Progenitor cell of endocrine pancreas (in vitro differentiated cells): Measurements from ENCODE around the gene ITGBL1. TPM values are rescaled to one million over a fixed set of nuclear protein-coding genes. Genes with fewer than 3 reads are reported as not detected.
A peak's percentile ranks its signal among the peaks of the same experiment; 100 is the strongest.

ENCODE experiments used
- DNase-seq: peaks from one replicate; pipeline ENCODE4 v3.0.0; 2021; ENCODE audit warnings: low spot score; ENCODE audit not compliant: unreplicated experiment
- H3K27ac Mint-ChIP-seq: 2 replicates; pipeline ENCODE4 v1.8.0; 2021; ENCODE audit warnings: mild to moderate bottlenecking, moderate library complexity, mixed read lengths
- H3K27me3 Mint-ChIP-seq: 2 replicates; pipeline ENCODE4 v1.8.0; 2021; ENCODE audit warnings: mixed read lengths
- H3K36me3 Mint-ChIP-seq: 2 replicates; pipeline ENCODE4 v1.8.0; 2022; ENCODE audit warnings: mixed read lengths; ENCODE audit not compliant: insufficient read depth
- H3K4me1 Mint-ChIP-seq: 2 replicates; pipeline ENCODE4 v1.8.0; 2021; ENCODE audit warnings: low read depth, mixed read lengths
- H3K4me3 Mint-ChIP-seq: 2 replicates; pipeline ENCODE4 v1.8.0; 2021; ENCODE audit warnings: low read depth, mild to moderate bottlenecking, moderate library complexity, mixed read lengths
- H3K9me3 Mint-ChIP-seq: 2 replicates; pipeline ENCODE4 v1.8.0; 2021; ENCODE audit warnings: low read depth, mixed read lengths
- long read RNA-seq: library from polyadenylated mRNA; unstranded; transcript quantifications from one replicate; pipeline ENCODE4 v2.0.0, GENCODE V29; 2020
- total RNA-seq: library from RNA; stranded (reverse); gene quantifications from 2 replicates; pipeline ENCODE4 v1.2.1, GENCODE V29; 2021
- TF ChIP-seq, protein P1 (sequence below): fragments of 200-600 bp; sonication (generic); IDR thresholded peaks from one replicate; pipeline ENCODE4 v1.5.0; 2021; ENCODE audit warnings: antibody characterized with exemption, mild to moderate bottlenecking; ENCODE audit not compliant: unreplicated experiment

Gene ITGBL1, protein sequence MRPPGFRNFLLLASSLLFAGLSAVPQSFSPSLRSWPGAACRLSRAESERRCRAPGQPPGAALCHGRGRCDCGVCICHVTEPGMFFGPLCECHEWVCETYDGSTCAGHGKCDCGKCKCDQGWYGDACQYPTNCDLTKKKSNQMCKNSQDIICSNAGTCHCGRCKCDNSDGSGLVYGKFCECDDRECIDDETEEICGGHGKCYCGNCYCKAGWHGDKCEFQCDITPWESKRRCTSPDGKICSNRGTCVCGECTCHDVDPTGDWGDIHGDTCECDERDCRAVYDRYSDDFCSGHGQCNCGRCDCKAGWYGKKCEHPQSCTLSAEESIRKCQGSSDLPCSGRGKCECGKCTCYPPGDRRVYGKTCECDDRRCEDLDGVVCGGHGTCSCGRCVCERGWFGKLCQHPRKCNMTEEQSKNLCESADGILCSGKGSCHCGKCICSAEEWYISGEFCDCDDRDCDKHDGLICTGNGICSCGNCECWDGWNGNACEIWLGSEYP
- not detected in 2 replicates for total RNA-seq
- long read RNA-seq, result 0 reads

DNA sequence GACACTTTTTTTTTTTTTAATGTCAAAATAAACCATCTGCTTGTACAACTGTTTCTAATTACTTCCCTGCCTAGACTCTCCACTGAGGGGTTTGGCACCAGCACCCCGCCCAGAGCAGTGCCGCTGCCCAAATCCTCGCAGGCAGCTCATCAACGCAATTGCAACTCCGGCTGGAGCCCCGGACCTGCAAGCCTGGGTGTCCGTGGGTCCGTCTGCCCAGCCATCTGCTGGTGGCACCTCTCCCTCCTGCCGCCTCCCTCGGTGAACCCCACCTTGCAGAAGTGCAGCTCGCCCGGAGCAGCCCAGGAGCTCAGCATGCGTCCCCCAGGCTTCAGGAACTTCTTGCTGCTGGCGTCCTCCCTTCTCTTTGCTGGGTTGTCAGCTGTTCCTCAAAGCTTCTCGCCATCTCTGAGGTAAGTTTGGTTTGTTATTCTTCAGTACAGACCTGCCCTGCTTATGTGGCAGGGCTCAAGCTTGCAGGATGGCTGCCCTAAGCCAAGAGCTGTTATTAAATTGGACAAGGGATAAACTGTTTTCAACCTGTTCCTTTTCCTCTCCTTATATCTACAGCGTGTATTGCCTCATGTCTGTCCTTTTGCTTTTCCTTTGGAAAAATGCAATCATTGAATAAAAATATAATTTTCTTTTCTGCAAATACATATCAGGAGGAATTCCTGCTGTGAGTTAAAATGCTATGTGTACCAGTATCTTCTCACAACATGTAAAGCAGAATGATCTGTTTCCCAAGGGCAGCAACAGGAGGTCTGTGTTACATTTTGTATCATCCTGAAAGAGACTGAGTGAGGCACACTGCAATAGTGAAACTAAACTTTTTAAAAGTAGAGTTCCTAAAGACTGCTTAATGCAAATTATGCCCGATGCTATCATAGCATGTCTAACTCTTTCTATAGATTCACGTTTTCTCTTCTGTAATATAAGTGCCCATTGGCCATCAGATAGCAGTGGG is at the start of gene ITGBL1:
TSS of gene ITGBL1 (plus strand) at position 157 of the 967 bp plus-strand sequence. CDS start at position 316, 159 bp downstream.
- Mint-ChIP-seq H3K9me3 (no peaks in the 10 kb centered on the region), H3K4me3 (no peak within 1 kb of the TSS), H3K36me3 (no peaks in the 10 kb centered on the region), H3K27me3 (no peaks in the 10 kb centered on the region), H3K27ac (peak within 1 kb of the TSS; percentile 57), H3K4me1 (no peaks in the 10 kb centered on the region)
- DNase-seq, result no peak
- TF ChIP-seq, protein P1, sequence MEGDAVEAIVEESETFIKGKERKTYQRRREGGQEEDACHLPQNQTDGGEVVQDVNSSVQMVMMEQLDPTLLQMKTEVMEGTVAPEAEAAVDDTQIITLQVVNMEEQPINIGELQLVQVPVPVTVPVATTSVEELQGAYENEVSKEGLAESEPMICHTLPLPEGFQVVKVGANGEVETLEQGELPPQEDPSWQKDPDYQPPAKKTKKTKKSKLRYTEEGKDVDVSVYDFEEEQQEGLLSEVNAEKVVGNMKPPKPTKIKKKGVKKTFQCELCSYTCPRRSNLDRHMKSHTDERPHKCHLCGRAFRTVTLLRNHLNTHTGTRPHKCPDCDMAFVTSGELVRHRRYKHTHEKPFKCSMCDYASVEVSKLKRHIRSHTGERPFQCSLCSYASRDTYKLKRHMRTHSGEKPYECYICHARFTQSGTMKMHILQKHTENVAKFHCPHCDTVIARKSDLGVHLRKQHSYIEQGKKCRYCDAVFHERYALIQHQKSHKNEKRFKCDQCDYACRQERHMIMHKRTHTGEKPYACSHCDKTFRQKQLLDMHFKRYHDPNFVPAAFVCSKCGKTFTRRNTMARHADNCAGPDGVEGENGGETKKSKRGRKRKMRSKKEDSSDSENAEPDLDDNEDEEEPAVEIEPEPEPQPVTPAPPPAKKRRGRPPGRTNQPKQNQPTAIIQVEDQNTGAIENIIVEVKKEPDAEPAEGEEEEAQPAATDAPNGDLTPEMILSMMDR, result no peak

DNA sequence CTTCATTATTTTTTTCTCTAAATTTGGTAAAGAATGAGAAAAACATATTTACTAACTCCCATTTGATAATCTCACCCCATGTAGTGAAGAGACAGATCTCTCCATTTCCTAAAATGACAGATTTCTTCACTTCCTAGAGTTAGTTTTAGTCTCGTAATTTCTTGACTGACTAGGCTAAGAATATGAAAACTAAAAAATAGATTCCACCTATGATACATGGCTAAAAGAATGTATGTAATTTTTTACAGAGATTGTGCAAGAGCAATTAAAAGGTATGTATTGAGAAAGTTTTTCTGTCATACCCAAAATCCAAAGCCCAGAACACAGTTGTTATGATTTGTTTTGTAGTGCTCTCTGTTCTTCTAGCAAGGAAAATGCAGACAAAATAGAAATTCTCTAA is 45.7 kb upstream of the ITGBL1 start:
- Mint-ChIP-seq H3K36me3 (no peaks in the 10 kb centered on the region), H3K4me3 (no peak overlapping the region), H3K4me1 (no peaks in the 10 kb centered on the region), H3K9me3 (no peaks in the 10 kb centered on the region), H3K27me3 (peaks cover 3% of the 10 kb centered on the region), H3K27ac (no peak overlapping the region)
- TF ChIP-seq, protein P1, result no peak
- no peak for DNase-seq

DNA sequence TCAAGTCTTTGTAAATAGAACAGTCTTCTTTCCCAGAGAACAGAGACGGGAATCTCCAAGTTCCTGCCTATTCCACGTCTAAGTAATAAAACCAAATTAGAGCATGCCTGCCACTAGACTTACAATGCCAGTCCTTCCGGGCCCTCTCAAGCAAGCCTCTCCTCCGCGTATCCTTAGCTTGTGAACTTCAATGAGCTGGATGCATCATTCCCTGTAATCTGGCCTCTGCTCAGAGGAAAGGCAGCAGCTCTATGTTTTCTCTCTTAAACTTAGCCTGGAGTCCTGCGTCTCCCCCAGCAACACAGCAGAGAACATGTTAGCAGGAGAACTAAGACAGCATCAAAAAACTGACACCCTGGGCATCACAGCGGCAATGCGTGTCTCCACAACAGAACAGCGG is 44.3 kb upstream of the ITGBL1 start:
- Mint-ChIP-seq H3K4me3 (no peak overlapping the region), H3K36me3 (no peaks in the 10 kb centered on the region), H3K9me3 (no peaks in the 10 kb centered on the region), H3K4me1 (no peaks in the 10 kb centered on the region), H3K27ac (no peak overlapping the region), H3K27me3 (peaks cover 11% of the 10 kb centered on the region)
- DNase-seq, result no peak
- TF ChIP-seq, protein P1, result no peak

DNA sequence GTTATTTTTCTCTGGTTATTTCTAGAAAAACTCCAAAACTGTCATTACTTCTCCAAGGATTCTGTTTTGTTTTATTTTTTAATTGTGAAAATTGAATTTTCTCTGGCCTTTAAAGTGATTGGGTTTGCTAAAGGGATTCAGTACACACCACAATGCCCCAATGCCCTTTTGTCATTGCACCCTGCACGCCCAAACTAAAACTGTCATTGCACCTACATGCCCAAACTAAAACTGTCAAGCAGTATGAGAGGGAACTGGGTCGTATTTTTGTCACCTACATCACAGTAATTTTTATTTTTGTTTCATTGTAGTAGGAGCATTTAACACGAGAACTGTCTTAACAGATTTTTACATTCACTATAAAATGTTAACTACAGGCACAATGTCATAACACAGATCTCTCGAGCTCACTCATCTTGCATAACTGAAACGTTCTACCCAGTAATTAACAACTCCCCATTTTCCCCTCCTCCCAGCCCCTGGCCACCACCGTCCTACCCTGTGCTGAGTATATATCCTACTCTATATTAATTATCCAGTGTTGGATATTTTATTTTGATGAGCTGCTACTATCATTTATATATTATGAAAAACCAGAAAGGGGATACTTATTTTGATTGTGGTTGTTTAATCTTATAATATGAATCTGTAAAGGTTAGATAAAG is 43.4 kb upstream of the ITGBL1 start:
- DNase-seq, result no peak
- TF ChIP-seq, protein P1, result no peak
- no peaks in the 10 kb centered on the region for H3K4me1 Mint-ChIP-seq
- H3K9me3 Mint-ChIP-seq, result no peaks in the 10 kb centered on the region
- peaks cover 16% of the 10 kb centered on the region for H3K27me3 Mint-ChIP-seq
- H3K4me3 Mint-ChIP-seq, result no peak overlapping the region
- no peaks in the 10 kb centered on the region for H3K36me3 Mint-ChIP-seq
- H3K27ac Mint-ChIP-seq, result no peak overlapping the region
